Caco-2 (cell line): Measurements from ENCODE around the gene MZB1. TPM values are rescaled to one million over a fixed set of nuclear protein-coding genes. Genes with fewer than 3 reads are reported as not detected.

Experiments used
- BruUV-seq: library from RNA; stranded (reverse); fragments of 400-500 nt; replicated peaks from 2 replicates; lab custom pipeline; 2021; lab: Mats Ljungman, UMichigan
- CTCF ChIA-PET: fragments of 300-600 bp; sonication (Branson Sonifier 250); formaldehyde crosslinking; loops from one replicate; lab custom pipeline; 2022; ENCODE audit warnings: antibody characterized with exemption; lab: Charles Lee
- POLR2A ChIA-PET: fragments of 300-600 bp; sonication (Branson Sonifier 250); formaldehyde crosslinking; loops from one replicate; lab custom pipeline; 2022; ENCODE audit warnings: antibody characterized with exemption; lab: Charles Lee
- DNase-seq, 2 experiments: peaks; one replicate each; pipeline versions ENCODE4 v3.0.0 to v3.0.0-alpha.2; 2020 to 2022
- H3K27me3 ChIP-seq: replicated peaks from 2 replicates; pipeline ENCODE4 v1.6.0; 2011; ENCODE audit warnings: low read length; ENCODE audit not compliant: control insufficient read depth, insufficient read depth
- H3K36me3 ChIP-seq: 2 replicates; pipeline ENCODE4 v1.5.1; 2011; ENCODE audit warnings: low read length; ENCODE audit not compliant: control insufficient read depth, insufficient read depth
- H3K4me1 ChIP-seq: fragments of 250-450 bp; sonication (Bioruptor Pico); 2 replicates; pipeline ENCODE4 v1.5.1; 2020; ENCODE audit warnings: mild to moderate bottlenecking
- H3K4me3 ChIP-seq: 2 replicates; pipeline ENCODE4 v1.5.1; 2011; ENCODE audit warnings: low read depth, mild to moderate bottlenecking, control low read depth, low read length
- H3K9me3 ChIP-seq: fragments of 250-450 bp; sonication (Bioruptor Pico); 2 replicates; pipeline ENCODE4 v1.5.1; 2020; ENCODE audit warnings: mild to moderate bottlenecking, moderate library complexity
- H3K27ac Mint-ChIP-seq: one replicate; pipeline ENCODE4 v1.8.0; 2022; ENCODE audit warnings: mixed read lengths; ENCODE audit not compliant: unreplicated experiment
- H3K27me3 Mint-ChIP-seq: one replicate; pipeline ENCODE4 v1.8.0; 2022; ENCODE audit warnings: mixed read lengths; ENCODE audit not compliant: insufficient read depth, unreplicated experiment
- H3K36me3 Mint-ChIP-seq: one replicate; pipeline ENCODE4 v1.8.0; 2022; ENCODE audit warnings: mild to moderate bottlenecking, mixed read lengths; ENCODE audit not compliant: insufficient read depth, unreplicated experiment
- H3K4me1 Mint-ChIP-seq: one replicate; pipeline ENCODE4 v1.8.0; 2022; ENCODE audit warnings: low read depth, mixed read lengths; ENCODE audit not compliant: unreplicated experiment
- H3K4me3 Mint-ChIP-seq: one replicate; pipeline ENCODE4 v1.8.0; 2022; ENCODE audit warnings: mild to moderate bottlenecking, moderate library complexity, mixed read lengths; ENCODE audit not compliant: unreplicated experiment
- H3K9me3 Mint-ChIP-seq: one replicate; pipeline ENCODE4 v1.8.0; 2022; ENCODE audit warnings: mixed read lengths; ENCODE audit not compliant: unreplicated experiment
- intact Hi-C: fragments of 100-400 bp; cut with micrococcal nuclease; formaldehyde crosslinking; loops from one replicate; pipeline ENCODE4 v1.10.0; 2022; ENCODE audit not compliant: unreplicated experiment
- total RNA-seq: library from RNA; stranded (reverse); gene quantifications from 2 replicates; pipeline ENCODE4 v1.2.3, GENCODE V29; 2022
- TF ChIP-seq, protein P1 (sequence below), 2 experiments: fragments of 200-600 bp in 1 of 2; IDR thresholded peaks; 1 replicate in 1 of 2; 2 replicates in 1 of 2; pipeline versions ENCODE4 v1.5.1 to v1.8.0; 2011 to 2022; ENCODE audit warnings: antibody characterized with exemption in 1 of 2, control low read depth in 1 of 2, inconsistent platforms in 1 of 2, low read depth in 1 of 2, low read length in 1 of 2, mild to moderate bottlenecking in 1 of 2, moderate library complexity in 1 of 2; ENCODE audit not compliant: insufficient read depth in 1 of 2, severe bottlenecking in 1 of 2, unreplicated experiment in 1 of 2

MZB1 gene
- total RNA-seq, 1 experiment from 2014 or later: not detected

DNA sequence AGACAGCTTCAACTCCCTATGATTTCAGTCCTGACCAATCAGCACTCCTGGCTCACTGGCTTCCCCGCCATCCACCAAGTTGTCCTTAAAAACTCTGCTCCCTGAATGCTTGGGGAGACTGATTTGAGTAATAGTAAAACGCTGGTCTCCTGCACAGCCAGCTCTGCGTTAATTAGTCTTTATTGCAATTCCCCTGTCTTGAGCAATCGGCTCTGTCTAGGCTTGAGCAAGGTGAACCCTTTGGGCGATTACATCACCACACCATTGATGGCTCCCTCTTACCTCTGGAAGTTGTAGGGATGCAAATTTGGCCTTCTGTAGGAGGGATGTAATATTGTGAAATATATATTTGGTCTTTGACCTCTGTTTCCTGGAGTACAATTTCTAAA, 3.7 kb downstream of the MZB1 start:
- BruUV-seq: no TSS peak
- Mint-ChIP-seq H3K9me3 (no peaks in the 10 kb centered on the region), H3K4me3 (no peak overlapping the region), H3K27ac (no peak overlapping the region), H3K4me1 (peaks cover 33% of the 10 kb centered on the region), H3K27me3 (no peaks in the 10 kb centered on the region), H3K36me3 (no peaks in the 10 kb centered on the region)
- Histone ChIP-seq H3K36me3 (no peaks in the 10 kb centered on the region), H3K9me3 (no peaks in the 10 kb centered on the region), H3K4me3 (no peak overlapping the region), H3K27me3 (no peaks in the 10 kb centered on the region), H3K4me1 (peaks cover 44% of the 10 kb centered on the region)
- no peak for DNase-seq
- intact Hi-C loops: no loop called here
- ChIA-PET CTCF (interaction anchor here (0.6 to 1.0 kb wide), 2 partner anchors 44 to 48 kb away, joined by 3 read pairs; no protein-coding TSS in a partner anchor), POLR2A (no interaction called here)
- TF ChIP-seq, protein P1, sequence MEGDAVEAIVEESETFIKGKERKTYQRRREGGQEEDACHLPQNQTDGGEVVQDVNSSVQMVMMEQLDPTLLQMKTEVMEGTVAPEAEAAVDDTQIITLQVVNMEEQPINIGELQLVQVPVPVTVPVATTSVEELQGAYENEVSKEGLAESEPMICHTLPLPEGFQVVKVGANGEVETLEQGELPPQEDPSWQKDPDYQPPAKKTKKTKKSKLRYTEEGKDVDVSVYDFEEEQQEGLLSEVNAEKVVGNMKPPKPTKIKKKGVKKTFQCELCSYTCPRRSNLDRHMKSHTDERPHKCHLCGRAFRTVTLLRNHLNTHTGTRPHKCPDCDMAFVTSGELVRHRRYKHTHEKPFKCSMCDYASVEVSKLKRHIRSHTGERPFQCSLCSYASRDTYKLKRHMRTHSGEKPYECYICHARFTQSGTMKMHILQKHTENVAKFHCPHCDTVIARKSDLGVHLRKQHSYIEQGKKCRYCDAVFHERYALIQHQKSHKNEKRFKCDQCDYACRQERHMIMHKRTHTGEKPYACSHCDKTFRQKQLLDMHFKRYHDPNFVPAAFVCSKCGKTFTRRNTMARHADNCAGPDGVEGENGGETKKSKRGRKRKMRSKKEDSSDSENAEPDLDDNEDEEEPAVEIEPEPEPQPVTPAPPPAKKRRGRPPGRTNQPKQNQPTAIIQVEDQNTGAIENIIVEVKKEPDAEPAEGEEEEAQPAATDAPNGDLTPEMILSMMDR (IDR thresholded peaks at IDR 0.05; ENCODE audit: insufficient read depth in 1 of 2, low read depth in 1 of 2, low read length in 1 of 2, severe bottlenecking in 1 of 2, unreplicated experiment in 1 of 2): no peak

DNA sequence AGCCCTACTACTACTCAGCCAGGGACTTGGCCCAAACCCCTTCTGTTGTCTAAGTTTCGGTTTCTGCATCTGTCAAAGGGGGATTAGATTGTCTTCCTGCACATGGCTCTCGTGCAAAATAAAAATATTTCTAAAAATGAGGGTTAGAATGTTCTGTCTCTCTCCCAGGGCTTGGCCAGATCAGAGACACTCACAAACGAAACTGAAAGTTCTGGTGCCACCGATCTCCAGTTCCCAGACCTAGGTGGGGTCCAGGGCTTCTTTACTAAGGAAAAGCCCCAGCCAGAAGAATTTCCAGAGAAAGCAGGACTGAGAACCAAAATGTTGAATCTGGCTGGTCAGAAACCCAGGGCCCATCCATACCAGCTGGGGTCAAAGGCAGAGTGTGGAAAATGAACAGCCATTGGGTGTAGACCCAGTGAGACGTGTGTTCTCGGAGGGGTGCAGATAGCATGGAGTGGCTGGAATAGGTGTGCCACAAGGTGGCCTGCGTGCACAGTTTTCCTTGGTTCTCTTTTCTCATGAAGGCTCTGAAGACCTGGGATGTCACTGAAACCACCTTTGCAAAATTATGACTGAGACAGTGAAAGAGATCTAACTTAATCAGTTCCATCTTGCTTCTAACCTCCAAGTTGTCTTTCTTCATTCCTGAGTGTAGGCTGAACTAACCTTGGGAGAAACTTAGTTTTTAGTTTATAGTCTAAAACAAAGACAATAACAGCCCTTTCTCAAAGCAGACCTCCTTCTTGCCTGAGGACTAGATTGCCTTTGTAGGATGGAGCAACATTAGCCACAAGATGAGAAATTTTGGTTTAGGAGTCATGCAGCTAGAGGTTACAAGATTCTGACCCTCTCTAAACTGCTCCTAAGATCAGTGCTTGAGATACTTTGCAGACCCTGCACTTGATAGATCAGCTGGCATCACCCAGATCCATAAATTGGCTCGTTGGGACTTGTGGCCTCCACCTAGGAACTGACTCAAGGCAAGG, 4.4 kb downstream of the MZB1 start:
- TF ChIP-seq, protein P1 (IDR thresholded peaks at IDR 0.05; ENCODE audit: insufficient read depth in 1 of 2, low read depth in 1 of 2, low read length in 1 of 2, severe bottlenecking in 1 of 2, unreplicated experiment in 1 of 2): peak in 1 of 2 experiments; percentile 19
- Histone ChIP-seq H3K4me3 (no peak overlapping the region), H3K36me3 (no peaks in the 10 kb centered on the region), H3K4me1 (peaks cover 42% of the 10 kb centered on the region), H3K27me3 (no peaks in the 10 kb centered on the region), H3K9me3 (no peaks in the 10 kb centered on the region)
- Mint-ChIP-seq H3K27ac (peak overlapping the region; percentile 29), H3K36me3 (no peaks in the 10 kb centered on the region), H3K9me3 (no peaks in the 10 kb centered on the region), H3K4me3 (no peak overlapping the region), H3K27me3 (no peaks in the 10 kb centered on the region), H3K4me1 (peaks cover 33% of the 10 kb centered on the region)
- BruUV-seq: no TSS peak
- DNase-seq: no peak
- POLR2A ChIA-PET: no interaction called here
- CTCF ChIA-PET: interaction anchor here (1.0 kb wide), 1 partner anchor 43 kb away, joined by 3 read pairs; no protein-coding TSS in a partner anchor
- intact Hi-C loops: no loop called here

DNA sequence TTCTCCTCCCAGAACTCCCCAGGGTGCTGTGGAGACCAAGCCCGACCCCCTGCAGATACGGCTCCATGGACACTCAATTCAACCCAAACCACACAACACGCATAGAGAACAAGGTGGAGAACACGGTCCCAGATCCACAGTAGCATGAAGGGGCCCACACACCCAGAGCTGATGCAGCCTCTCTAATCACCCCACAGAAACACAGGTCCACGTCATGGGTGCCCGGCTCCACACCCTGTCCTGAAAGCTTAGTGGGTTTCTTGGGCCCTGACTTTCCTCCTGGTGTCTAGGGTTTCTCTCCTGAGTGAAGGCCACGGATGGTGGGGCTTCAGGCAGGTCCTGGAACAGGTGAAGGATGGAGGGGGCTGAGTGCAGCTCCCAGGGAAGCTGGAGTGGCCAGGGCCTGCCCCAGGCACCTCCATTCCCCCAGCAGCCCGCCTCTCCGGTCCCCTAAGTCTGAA, 5.1 kb downstream of the MZB1 start:
- H3K4me3 ChIP-seq: no peak overlapping the region
- DNase-seq: no peak
- peaks cover 33% of the 10 kb centered on the region for H3K4me1 Mint-ChIP-seq
- H3K4me3 Mint-ChIP-seq: no peak overlapping the region
- H3K9me3 Mint-ChIP-seq: no peaks in the 10 kb centered on the region
- H3K36me3 Mint-ChIP-seq: peaks cover 6% of the 10 kb centered on the region
- H3K27ac Mint-ChIP-seq: peak overlapping the region; percentile 29
- H3K27me3 ChIP-seq: no peaks in the 10 kb centered on the region
- ChIA-PET CTCF (no interaction called here), POLR2A (no interaction called here)
- H3K4me1 ChIP-seq: peaks cover 40% of the 10 kb centered on the region
- TF ChIP-seq, protein P1 (IDR thresholded peaks at IDR 0.05; ENCODE audit: insufficient read depth in 1 of 2, low read depth in 1 of 2, low read length in 1 of 2, severe bottlenecking in 1 of 2, unreplicated experiment in 1 of 2): no peak
- intact Hi-C loops: no loop called here
- H3K27me3 Mint-ChIP-seq: no peaks in the 10 kb centered on the region
- BruUV-seq: no TSS peak
- no peaks in the 10 kb centered on the region; the same call in 1 of the 2 replicates for H3K36me3 ChIP-seq
- H3K9me3 ChIP-seq: no peaks in the 10 kb centered on the region
